Measurements from ENCODE around the gene TSPAN31. TPM values are rescaled to one million over a fixed set of nuclear protein-coding genes. Genes with fewer than 3 reads are reported as not detected.

The TSPAN31 gene
- total RNA-seq, 1 donor from 2014 or later, result 34.8 TPM

DNA sequence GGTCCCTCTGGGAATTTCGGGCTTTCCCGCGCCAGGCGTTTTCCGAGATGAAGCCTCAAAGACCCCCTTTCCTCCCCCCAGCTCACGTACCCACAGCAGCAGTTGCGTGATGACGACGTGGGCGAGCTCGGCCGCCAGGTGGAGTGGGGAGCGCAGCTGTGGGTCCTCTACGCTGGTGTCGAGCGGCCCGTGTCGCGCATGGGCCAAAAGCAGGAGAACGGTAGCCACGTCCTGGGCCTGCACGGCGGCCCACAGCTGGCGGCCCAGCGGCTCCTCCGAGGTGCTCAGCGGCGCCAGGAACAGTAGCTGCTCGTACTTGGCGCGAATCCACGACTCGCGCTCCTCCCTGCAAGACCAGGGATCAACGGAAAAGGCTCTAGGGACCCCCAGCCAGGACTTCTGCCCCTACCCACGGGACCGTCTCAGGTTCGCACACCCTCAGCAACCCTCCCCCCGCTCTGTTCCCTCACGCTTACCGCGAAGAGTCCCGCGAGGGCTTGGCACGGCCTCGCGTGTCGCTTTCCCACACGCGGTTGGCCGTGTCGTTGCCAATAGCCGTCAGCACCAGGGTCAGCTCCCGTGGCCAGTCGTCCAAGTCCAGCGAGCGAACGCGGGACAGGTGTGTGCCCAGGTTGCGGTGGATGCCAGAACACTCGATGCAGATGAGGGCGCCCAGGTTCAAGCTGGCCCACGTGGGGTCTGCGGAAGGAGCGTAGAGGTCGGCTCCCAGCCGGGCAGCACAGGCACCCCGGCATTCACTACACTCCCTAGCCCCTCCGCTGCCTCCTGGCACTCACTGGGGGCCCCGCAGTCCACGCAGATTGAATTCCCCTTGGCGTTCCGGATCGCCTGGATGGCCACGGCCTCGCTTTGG is 17.7 kb upstream of the TSPAN31 start:
- TF ChIP-seq CTCF (conservative IDR thresholded peaks at IDR 0.05), result peak; percentile 37
- Mint-ChIP-seq H3K4me1 (ENCODE audit: unreplicated experiment) (no peaks in the 10 kb centered on the region), H3K36me3 (no peaks in the 10 kb centered on the region), H3K9me3 (no peaks in the 10 kb centered on the region), H3K27ac (no peak overlapping the region), H3K27me3 (peaks cover 85% of the 10 kb centered on the region), H3K4me3 (peak overlapping the region; percentile 65)
- DNase-seq (ENCODE audit: extremely low spot score, unreplicated experiment), result peak; percentile 69

DNA sequence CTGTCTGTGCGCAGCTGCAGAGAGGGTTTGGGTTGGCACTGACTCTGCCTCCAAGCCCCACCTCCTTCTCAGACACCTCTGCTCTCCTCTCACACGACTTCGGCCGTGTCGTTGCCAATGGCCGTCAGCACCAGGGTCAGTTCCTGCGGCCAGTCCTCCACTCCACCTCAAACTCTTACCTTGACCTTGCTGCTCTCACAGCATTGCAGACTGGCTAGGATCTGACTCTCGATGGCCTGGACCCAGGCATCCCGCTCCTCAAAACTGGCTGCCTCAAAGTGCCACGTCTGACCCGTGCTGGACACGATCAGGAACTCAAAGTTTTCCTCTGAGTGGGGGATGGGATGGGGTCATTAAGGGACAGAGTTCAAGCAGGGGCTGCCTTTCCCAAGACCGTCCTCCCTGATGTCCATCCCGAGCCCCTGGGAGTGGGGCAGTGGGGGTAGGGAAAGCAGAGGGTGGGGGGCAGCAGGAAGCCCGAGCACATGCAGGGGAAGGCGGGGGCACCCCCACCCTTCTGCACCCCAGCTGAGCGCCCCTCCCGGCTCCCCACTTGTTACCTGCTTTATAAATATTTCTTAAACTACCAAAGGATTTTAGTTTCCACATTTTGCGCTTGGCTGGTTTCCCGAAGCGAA is 17.0 kb upstream of the TSPAN31 start:
- DNase-seq (ENCODE audit: extremely low spot score, unreplicated experiment), result no peak
- Mint-ChIP-seq H3K9me3 (no peaks in the 10 kb centered on the region), H3K27me3 (peaks cover 93% of the 10 kb centered on the region), H3K36me3 (no peaks in the 10 kb centered on the region), H3K4me3 (peak overlapping the region; percentile 59), H3K4me1 (ENCODE audit: unreplicated experiment) (no peaks in the 10 kb centered on the region), H3K27ac (no peak overlapping the region)
- no peak for TF ChIP-seq CTCF (conservative IDR thresholded peaks at IDR 0.05)

GRCh38 chr12:57729321-57729844 is 15.5 kb upstream of the TSPAN31 start:
- no peaks in the 10 kb centered on the region for H3K4me1 Mint-ChIP-seq (ENCODE audit: unreplicated experiment)
- peak overlapping the region; percentile 61 for H3K4me3 Mint-ChIP-seq
- peaks cover 94% of the 10 kb centered on the region for H3K27me3 Mint-ChIP-seq
- no peaks in the 10 kb centered on the region for H3K9me3 Mint-ChIP-seq
- DNase-seq (ENCODE audit: extremely low spot score, unreplicated experiment), result no peak
- H3K36me3 Mint-ChIP-seq, result no peaks in the 10 kb centered on the region
- TF ChIP-seq CTCF (conservative IDR thresholded peaks at IDR 0.05), result no peak
- H3K27ac Mint-ChIP-seq, result no peak overlapping the region

DNA sequence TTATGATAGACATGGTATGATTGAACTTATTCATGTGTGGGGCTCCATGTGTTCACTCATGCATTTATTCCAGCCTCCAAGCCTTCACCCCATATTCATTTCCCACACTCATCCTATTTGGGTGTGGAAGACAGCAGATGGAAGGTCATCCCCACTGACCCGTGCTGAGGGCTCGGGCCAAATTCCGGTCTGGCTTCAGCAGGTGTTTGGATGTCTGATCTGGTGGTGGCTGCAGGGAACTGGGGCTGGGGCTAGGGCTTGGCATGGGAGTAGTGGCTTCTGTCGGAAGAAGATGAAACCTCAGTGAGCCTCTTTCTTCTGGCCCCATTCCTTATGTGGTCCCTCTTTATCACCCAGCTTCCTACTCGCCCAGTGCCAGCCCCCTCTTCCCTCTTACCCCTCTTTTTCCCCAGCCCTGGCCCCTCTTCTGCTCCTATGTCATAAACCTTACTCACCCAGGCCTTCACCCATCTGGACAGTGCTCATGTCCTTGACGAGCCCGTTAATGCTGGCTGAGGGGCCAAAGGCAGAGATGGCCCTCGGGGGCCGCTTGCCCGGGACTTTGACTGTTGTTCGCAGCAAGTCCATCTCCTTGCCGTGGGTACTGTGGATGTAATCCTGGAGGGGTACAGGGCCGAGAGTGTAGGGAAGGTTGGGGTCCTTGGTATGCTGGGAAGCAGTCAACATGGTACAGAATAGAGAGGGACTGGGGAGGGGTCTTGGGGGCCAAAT is 14.3 kb upstream of the TSPAN31 start:
- Mint-ChIP-seq H3K4me1 (ENCODE audit: unreplicated experiment) (no peaks in the 10 kb centered on the region), H3K27ac (no peak overlapping the region), H3K9me3 (no peaks in the 10 kb centered on the region), H3K36me3 (no peaks in the 10 kb centered on the region), H3K27me3 (peaks cover 95% of the 10 kb centered on the region), H3K4me3 (no peak overlapping the region)
- no peak for DNase-seq (ENCODE audit: extremely low spot score, unreplicated experiment)
- TF ChIP-seq CTCF (conservative IDR thresholded peaks at IDR 0.05), result no peak

DNA sequence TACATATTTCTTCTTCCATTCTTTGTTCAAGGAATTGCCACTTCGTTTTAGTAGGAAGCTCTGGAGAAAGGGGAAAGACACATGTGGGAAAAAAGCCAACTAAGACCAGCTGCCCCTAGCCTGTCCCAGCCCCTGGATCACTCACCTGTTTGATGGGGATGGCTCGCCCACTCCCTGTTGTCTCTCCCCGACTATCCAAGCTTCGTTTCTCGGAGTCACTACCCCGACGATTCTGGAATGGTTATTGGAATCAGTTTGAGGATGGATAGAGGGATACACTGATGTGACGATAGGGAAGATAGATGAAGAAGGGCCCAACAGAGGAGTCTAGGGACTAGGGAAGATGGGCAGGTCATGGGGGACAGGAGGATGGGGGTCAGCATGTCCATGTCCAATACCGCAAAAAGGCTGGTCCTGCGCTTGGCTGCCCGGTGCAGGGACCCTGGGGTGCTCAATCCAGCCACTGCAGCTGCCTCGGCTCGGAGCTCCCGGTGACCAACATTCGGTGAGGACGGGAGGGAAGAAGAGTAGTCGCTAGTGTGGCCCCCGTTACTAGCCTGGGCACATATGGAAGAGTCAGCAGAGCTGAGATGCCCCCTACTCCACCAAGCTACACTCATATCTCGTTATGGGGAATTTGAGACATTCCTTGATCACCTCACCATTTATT is 13.3 kb upstream of the TSPAN31 start:
- H3K4me1 Mint-ChIP-seq (ENCODE audit: unreplicated experiment), result peaks cover 4% of the 10 kb centered on the region
- TF ChIP-seq CTCF (conservative IDR thresholded peaks at IDR 0.05), result no peak
- no peak overlapping the region for H3K27ac Mint-ChIP-seq
- peaks cover 98% of the 10 kb centered on the region for H3K27me3 Mint-ChIP-seq
- H3K4me3 Mint-ChIP-seq, result no peak overlapping the region
- H3K9me3 Mint-ChIP-seq, result no peaks in the 10 kb centered on the region
- peaks cover 3% of the 10 kb centered on the region for H3K36me3 Mint-ChIP-seq
- no peak for DNase-seq (ENCODE audit: extremely low spot score, unreplicated experiment)
